HEK293 (cell line): Measurements from ENCODE around the gene DPEP2.

Experiments used
- IKZF3 ChIP-seq: fragments of 450-650 bp; IDR thresholded peaks from 2 replicates; pipeline ENCODE4 v1.5.0; 2018; ENCODE audit warnings: missing biosample characterization, mild to moderate bottlenecking, missing genetic modification characterization, moderate library complexity
- ZFHX2 ChIP-seq: fragments of 450-650 bp; formaldehyde crosslinking; conservative IDR thresholded peaks from 2 replicates; pipeline ENCODE4 v1.5.1; 2016; ENCODE audit warnings: missing biosample characterization, missing genetic modification characterization
- ZIC2 ChIP-seq: fragments of 450-650 bp; formaldehyde crosslinking; IDR thresholded peaks from 2 replicates; pipeline ENCODE4 v1.5.1; 2016; ENCODE audit warnings: missing biosample characterization, missing genetic modification characterization
- ZNF169 ChIP-seq: fragments of 450-650 bp; formaldehyde crosslinking; IDR thresholded peaks from 2 replicates; pipeline ENCODE4 v1.5.1; 2016; ENCODE audit warnings: missing biosample characterization, missing genetic modification characterization
- ZNF24 ChIP-seq: fragments of 450-650 bp; formaldehyde crosslinking; IDR thresholded peaks from 2 replicates; pipeline ENCODE4 v1.5.1; 2016; ENCODE audit warnings: missing biosample characterization, missing genetic modification characterization
- ZNF302 ChIP-seq: fragments of 450-650 bp; formaldehyde crosslinking; IDR thresholded peaks from 2 replicates; pipeline ENCODE4 v1.5.1; 2016; ENCODE audit warnings: missing biosample characterization, missing genetic modification characterization, low read depth
- ZNF37A ChIP-seq: fragments of 450-650 bp; IDR thresholded peaks from 2 replicates; pipeline ENCODE4 v1.5.1; 2018; ENCODE audit warnings: missing biosample characterization, missing genetic modification characterization
- ZNF555 ChIP-seq: fragments of 450-650 bp; formaldehyde crosslinking; conservative IDR thresholded peaks from 2 replicates; pipeline ENCODE4 v1.5.1; 2017; ENCODE audit warnings: missing biosample characterization, mild to moderate bottlenecking, missing genetic modification characterization, inconsistent platforms
- ZNF777 ChIP-seq: fragments of 450-650 bp; formaldehyde crosslinking; IDR thresholded peaks from 2 replicates; pipeline ENCODE4 v1.5.1; 2017; ENCODE audit warnings: missing biosample characterization, missing genetic modification characterization, borderline replicate concordance
- TF ChIP-seq, protein P1 (sequence below): fragments of 450-650 bp; formaldehyde crosslinking; IDR thresholded peaks from 2 replicates; pipeline ENCODE4 v1.5.1; 2016; ENCODE audit warnings: missing biosample characterization, missing genetic modification characterization
- TF ChIP-seq, protein P2 (sequence below): fragments of 450-650 bp; formaldehyde crosslinking; IDR thresholded peaks from 2 replicates; pipeline ENCODE4 v1.5.1; 2016; ENCODE audit warnings: missing biosample characterization, missing genetic modification characterization, borderline replicate concordance

GRCh38 chr16:67942200-67942509, 57.1 kb downstream of the DPEP2 start:
- TF ChIP-seq, protein P1, sequence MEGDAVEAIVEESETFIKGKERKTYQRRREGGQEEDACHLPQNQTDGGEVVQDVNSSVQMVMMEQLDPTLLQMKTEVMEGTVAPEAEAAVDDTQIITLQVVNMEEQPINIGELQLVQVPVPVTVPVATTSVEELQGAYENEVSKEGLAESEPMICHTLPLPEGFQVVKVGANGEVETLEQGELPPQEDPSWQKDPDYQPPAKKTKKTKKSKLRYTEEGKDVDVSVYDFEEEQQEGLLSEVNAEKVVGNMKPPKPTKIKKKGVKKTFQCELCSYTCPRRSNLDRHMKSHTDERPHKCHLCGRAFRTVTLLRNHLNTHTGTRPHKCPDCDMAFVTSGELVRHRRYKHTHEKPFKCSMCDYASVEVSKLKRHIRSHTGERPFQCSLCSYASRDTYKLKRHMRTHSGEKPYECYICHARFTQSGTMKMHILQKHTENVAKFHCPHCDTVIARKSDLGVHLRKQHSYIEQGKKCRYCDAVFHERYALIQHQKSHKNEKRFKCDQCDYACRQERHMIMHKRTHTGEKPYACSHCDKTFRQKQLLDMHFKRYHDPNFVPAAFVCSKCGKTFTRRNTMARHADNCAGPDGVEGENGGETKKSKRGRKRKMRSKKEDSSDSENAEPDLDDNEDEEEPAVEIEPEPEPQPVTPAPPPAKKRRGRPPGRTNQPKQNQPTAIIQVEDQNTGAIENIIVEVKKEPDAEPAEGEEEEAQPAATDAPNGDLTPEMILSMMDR (tag by site-specific recombination): peak; percentile 70
- no peak for TF ChIP-seq ZNF169
- TF ChIP-seq ZNF24 (tag by site-specific recombination): no peak
- no peak for TF ChIP-seq ZNF777
- no peak for TF ChIP-seq ZNF555
- TF ChIP-seq ZIC2 (tag by site-specific recombination): no peak
- no peak for TF ChIP-seq ZFHX2
- TF ChIP-seq, protein P2, sequence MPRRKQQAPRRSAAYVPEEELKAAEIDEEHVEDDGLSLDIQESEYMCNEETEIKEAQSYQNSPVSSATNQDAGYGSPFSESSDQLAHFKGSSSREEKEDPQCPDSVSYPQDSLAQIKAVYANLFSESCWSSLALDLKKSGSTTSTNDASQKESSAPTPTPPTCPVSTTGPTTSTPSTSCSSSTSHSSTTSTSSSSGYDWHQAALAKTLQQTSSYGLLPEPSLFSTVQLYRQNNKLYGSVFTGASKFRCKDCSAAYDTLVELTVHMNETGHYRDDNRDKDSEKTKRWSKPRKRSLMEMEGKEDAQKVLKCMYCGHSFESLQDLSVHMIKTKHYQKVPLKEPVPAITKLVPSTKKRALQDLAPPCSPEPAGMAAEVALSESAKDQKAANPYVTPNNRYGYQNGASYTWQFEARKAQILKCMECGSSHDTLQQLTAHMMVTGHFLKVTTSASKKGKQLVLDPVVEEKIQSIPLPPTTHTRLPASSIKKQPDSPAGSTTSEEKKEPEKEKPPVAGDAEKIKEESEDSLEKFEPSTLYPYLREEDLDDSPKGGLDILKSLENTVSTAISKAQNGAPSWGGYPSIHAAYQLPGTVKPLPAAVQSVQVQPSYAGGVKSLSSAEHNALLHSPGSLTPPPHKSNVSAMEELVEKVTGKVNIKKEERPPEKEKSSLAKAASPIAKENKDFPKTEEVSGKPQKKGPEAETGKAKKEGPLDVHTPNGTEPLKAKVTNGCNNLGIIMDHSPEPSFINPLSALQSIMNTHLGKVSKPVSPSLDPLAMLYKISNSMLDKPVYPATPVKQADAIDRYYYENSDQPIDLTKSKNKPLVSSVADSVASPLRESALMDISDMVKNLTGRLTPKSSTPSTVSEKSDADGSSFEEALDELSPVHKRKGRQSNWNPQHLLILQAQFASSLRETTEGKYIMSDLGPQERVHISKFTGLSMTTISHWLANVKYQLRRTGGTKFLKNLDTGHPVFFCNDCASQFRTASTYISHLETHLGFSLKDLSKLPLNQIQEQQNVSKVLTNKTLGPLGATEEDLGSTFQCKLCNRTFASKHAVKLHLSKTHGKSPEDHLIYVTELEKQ (tag by site-specific recombination): no peak
- no peak for TF ChIP-seq IKZF3 (tag by site-specific recombination)
- TF ChIP-seq ZNF37A (tag by site-specific recombination): no peak
- TF ChIP-seq ZNF302 (tag by site-specific recombination): no peak
